ENCODE measurements around the gene ENO2.

The ENO2 gene

DNA sequence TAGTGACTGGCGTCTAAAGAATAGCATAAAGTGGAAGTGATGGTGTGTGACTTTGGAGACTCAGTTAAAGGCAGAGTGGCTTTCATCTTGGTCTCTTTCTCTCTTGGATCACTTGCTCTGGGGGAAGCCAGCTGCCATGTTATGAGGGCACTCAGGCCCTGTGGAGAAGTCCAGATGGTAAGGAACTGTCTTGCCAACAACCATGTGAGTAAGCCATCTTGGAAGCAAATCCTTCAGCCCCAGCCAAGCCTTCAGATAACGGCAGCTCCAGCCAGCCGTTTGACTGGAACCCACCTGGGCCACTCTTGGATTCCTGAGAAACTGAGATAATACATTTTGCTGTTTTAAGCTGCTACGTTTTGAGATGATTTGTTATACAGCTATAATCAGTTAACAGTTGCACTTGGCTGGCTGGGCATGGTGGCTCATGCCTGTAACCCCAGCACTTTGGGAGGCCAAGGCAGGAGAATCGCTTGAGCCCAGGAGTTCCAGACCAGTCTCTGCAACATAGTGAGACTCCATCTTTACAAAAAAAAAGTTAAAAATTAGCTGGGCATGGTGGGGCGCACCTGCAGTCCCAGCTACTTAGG, 17.4 kb upstream of the ENO2 start:
- H2AFZ ChIP-seq (ENCODE audit: low read length): no peak overlapping the region

DNA sequence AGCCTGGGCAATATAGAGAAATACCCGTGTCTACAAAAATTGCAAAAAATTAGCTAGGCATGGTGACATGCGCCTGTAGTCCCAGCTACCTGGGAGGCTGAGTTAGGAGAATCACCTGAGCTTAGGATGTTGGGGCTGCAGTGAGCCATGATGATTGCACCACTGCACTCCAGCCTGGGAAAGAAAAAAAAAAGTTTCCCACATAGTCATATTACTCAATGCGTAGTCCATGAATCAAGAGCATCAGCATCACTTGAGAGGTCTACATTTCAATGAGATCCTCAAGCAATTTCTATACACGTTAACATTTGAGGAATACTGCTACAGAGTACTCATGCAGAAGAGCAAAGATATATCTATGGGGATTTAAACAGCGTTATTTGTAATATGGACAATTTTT, 15.0 kb upstream of the ENO2 start:
- Histone ChIP-seq H3K36me3 (ENCODE audit: insufficient read depth, low read length) (no peaks in the 10 kb centered on the region), H3K4me1 (ENCODE audit: insufficient read depth, low read length, severe bottlenecking) (peaks cover 16% of the 10 kb centered on the region), H3K4me3 (ENCODE audit: low read depth, low read length, poor library complexity, severe bottlenecking) (no peak overlapping the region), H3F3A (ENCODE audit: insufficient read depth, low read length) (no peaks in the 10 kb centered on the region), H3K79me2 (ENCODE audit: insufficient read depth, low read length) (no peaks in the 10 kb centered on the region), H3K9me3 (ENCODE audit: low read length) (no peaks in the 10 kb centered on the region), H3K27ac (ENCODE audit: low read depth, low read length, poor library complexity, severe bottlenecking) (no peak overlapping the region), H3K27me3 (ENCODE audit: insufficient read depth, low read length) (no peaks in the 10 kb centered on the region), H3K4me2 (ENCODE audit: low read length) (no peak overlapping the region), H4K20me1 (ENCODE audit: insufficient read depth, low read length) (no peaks in the 10 kb centered on the region), H3K9me2 (ENCODE audit: low read depth, low read length) (no peaks in the 10 kb centered on the region), H3K9ac (ENCODE audit: low read length) (no peak overlapping the region), H2AFZ (ENCODE audit: low read length) (no peak overlapping the region)
- TF ChIP-seq, protein P1, sequence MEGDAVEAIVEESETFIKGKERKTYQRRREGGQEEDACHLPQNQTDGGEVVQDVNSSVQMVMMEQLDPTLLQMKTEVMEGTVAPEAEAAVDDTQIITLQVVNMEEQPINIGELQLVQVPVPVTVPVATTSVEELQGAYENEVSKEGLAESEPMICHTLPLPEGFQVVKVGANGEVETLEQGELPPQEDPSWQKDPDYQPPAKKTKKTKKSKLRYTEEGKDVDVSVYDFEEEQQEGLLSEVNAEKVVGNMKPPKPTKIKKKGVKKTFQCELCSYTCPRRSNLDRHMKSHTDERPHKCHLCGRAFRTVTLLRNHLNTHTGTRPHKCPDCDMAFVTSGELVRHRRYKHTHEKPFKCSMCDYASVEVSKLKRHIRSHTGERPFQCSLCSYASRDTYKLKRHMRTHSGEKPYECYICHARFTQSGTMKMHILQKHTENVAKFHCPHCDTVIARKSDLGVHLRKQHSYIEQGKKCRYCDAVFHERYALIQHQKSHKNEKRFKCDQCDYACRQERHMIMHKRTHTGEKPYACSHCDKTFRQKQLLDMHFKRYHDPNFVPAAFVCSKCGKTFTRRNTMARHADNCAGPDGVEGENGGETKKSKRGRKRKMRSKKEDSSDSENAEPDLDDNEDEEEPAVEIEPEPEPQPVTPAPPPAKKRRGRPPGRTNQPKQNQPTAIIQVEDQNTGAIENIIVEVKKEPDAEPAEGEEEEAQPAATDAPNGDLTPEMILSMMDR (IDR thresholded peaks at IDR 0.05; ENCODE audit: low read length): no peak
- TF ChIP-seq EZH2 (IDR thresholded peaks at IDR 0.05; ENCODE audit: borderline replicate concordance, low read length): no peak

More for the DNA sequence above, 17.4 kb upstream of the ENO2 start:
- H3K4me1 ChIP-seq (ENCODE audit: insufficient read depth, low read length, severe bottlenecking): peaks cover 6% of the 10 kb centered on the region
- no peak overlapping the region for H3K4me2 ChIP-seq (ENCODE audit: low read length)
- no peaks in the 10 kb centered on the region for H3K9me3 ChIP-seq (ENCODE audit: low read length)
- no peaks in the 10 kb centered on the region for H4K20me1 ChIP-seq (ENCODE audit: insufficient read depth, low read length)
- no peaks in the 10 kb centered on the region for H3K27me3 ChIP-seq (ENCODE audit: insufficient read depth, low read length)
- no peak overlapping the region for H3K4me3 ChIP-seq (ENCODE audit: low read depth, low read length, poor library complexity, severe bottlenecking)
- TF ChIP-seq EZH2 (IDR thresholded peaks at IDR 0.05; ENCODE audit: borderline replicate concordance, low read length): no peak
- TF ChIP-seq, protein P1 (IDR thresholded peaks at IDR 0.05; ENCODE audit: low read length): no peak
- no peaks in the 10 kb centered on the region for H3K79me2 ChIP-seq (ENCODE audit: insufficient read depth, low read length)
- no peak overlapping the region for H3K27ac ChIP-seq (ENCODE audit: low read depth, low read length, poor library complexity, severe bottlenecking)
- no peaks in the 10 kb centered on the region for H3K36me3 ChIP-seq (ENCODE audit: insufficient read depth, low read length)
- H3K9me2 ChIP-seq (ENCODE audit: low read depth, low read length): no peaks in the 10 kb centered on the region
- H3F3A ChIP-seq (ENCODE audit: insufficient read depth, low read length): no peaks in the 10 kb centered on the region
- no peak overlapping the region for H3K9ac ChIP-seq (ENCODE audit: low read length)

DNA sequence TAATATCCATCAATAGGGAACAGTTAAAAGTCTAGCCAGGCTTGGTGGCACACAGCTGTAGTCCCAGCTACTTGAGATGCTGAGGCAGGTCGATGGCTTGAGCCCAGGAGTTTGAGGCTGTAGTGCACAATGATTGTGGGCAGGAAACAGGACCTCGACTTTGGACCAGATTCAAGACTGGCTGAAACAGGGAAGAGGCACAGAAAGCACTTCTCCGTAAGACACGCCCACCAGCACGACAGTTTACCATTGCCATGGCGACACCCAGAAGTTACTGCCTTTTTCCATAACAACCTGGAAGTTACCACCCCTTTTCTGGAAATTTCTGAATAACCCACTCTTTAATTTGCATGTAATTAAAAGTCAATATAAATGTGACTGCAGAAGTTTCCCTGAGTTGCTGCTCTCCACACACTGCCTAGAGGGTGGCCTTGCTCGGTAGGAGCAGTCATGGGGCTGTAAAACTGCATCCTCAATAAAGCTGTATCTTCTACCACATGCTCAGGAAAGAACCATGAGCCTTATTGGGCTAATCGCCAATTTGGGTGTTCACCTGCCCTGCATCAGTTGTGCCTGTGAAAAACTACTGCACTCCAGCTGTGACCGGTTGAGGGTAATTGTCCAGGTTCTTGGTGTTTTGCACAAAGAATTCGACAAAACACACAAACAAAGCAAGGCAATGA, 14.4 kb upstream of the ENO2 start:
- no peaks in the 10 kb centered on the region for H3F3A ChIP-seq (ENCODE audit: insufficient read depth, low read length)
- H3K27ac ChIP-seq (ENCODE audit: low read depth, low read length, poor library complexity, severe bottlenecking): no peak overlapping the region
- no peaks in the 10 kb centered on the region for H3K36me3 ChIP-seq (ENCODE audit: insufficient read depth, low read length)
- H4K20me1 ChIP-seq (ENCODE audit: insufficient read depth, low read length): no peaks in the 10 kb centered on the region
- H3K9me3 ChIP-seq (ENCODE audit: low read length): no peaks in the 10 kb centered on the region
- TF ChIP-seq EZH2 (IDR thresholded peaks at IDR 0.05; ENCODE audit: borderline replicate concordance, low read length): no peak
- TF ChIP-seq, protein P1 (IDR thresholded peaks at IDR 0.05; ENCODE audit: low read length): no peak
- H2AFZ ChIP-seq (ENCODE audit: low read length): no peak overlapping the region
- peaks cover 18% of the 10 kb centered on the region for H3K4me1 ChIP-seq (ENCODE audit: insufficient read depth, low read length, severe bottlenecking)
- H3K4me2 ChIP-seq (ENCODE audit: low read length): no peak overlapping the region
- H3K9ac ChIP-seq (ENCODE audit: low read length): no peak overlapping the region
- no peaks in the 10 kb centered on the region for H3K79me2 ChIP-seq (ENCODE audit: insufficient read depth, low read length)
- no peak overlapping the region for H3K4me3 ChIP-seq (ENCODE audit: low read depth, low read length, poor library complexity, severe bottlenecking)
- H3K9me2 ChIP-seq (ENCODE audit: low read depth, low read length): no peaks in the 10 kb centered on the region
- H3K27me3 ChIP-seq (ENCODE audit: insufficient read depth, low read length): no peaks in the 10 kb centered on the region
